Measurements from ENCODE around the gene MRPS25.

DNA sequence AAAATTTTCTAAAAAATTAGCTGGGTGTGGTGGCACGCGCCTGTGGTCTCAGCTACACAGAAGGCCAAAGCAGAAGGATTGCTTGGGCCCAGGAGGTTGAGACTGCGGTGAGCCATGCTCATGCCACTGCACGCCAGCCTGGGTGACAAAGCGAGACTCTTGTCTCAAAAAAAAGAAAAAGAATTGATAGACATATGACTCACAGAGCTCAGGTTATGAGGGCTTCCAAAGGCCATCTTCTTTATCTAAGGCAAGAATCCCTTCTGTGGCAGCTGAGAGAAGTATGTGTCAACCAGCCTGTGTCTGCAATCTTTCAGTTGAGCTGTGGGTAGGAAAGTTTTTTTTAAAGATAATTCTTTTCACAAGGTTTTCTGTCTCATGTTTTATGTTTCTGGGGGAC, 53.9 kb downstream of the MRPS25 start:
- TF ChIP-seq ZNF274 (IDR thresholded peaks at IDR 0.05; ENCODE audit: low read depth, low read length): no peak
- TF ChIP-seq SUZ12 (IDR thresholded peaks at IDR 0.05; ENCODE audit: extremely low read depth, insufficient read depth, insufficient read length): no peak
